Measurements from ENCODE around the gene DRAP1.

The DRAP1 gene

DNA sequence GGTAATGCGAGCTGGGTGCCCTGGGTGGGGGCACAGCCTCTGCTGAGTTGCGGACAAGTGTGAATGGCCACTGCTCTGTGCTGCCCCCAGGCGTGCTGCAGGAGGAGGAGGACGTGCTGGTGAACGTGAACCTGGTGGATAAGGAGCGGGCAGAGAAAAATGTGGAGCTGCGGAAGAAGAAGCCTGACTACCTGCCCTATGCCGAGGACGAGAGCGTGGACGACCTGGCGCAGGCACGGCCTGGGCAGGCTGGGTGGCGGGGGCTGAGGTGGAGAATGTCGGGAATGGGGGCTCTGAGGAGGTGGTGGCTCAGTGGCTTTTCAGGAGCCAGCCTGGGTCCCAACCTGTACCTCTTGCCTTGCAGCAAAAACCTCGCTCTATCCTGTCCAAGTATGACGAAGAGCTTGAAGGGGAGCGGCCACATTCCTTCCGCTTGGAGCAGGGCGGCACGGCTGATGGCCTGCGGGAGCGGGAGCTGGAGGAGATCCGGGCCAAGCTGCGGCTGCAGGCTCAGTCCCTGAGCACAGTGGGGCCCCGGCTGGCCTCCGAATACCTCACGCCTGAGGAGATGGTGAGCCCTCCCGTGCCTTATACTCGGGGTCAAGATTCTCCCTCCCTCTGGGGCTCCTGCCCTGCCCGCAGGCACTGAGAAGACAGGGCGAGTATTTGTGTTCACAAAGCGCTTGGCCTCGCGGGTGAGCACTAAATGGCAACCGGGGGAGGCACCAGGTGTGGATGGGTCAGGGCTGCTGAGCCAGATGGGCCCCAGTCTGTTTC lies 46.9 kb downstream of the DRAP1 start:
- no peak for DNase-seq

DNA sequence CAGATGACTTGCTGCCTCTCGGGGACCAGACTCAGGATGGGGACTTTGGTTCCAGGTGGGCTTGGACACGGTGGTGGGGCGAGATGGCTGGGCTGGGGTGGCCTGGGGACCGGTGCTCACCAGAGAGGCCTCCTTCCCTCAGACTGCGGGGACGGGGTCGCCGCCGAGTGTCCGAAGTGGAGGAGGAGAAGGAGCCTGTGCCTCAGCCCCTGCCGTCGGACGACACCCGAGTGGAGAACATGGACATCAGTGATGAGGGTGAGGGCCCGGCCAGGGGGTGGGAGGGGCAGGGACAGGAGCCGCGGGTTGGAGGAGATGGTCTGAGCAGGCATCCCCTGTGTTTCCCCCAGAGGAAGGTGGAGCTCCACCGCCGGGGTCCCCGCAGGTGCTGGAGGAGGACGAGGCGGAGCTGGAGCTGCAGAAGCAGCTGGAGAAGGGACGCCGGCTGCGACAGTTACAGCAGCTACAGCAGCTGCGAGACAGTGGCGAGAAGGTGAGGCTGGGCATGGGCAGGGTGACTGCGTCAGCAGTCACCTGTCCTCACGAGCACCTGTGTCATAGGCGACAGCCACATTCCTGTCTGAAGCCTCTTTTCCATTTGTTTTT lies 48.2 kb downstream of the DRAP1 start:
- no peak for DNase-seq

DNA sequence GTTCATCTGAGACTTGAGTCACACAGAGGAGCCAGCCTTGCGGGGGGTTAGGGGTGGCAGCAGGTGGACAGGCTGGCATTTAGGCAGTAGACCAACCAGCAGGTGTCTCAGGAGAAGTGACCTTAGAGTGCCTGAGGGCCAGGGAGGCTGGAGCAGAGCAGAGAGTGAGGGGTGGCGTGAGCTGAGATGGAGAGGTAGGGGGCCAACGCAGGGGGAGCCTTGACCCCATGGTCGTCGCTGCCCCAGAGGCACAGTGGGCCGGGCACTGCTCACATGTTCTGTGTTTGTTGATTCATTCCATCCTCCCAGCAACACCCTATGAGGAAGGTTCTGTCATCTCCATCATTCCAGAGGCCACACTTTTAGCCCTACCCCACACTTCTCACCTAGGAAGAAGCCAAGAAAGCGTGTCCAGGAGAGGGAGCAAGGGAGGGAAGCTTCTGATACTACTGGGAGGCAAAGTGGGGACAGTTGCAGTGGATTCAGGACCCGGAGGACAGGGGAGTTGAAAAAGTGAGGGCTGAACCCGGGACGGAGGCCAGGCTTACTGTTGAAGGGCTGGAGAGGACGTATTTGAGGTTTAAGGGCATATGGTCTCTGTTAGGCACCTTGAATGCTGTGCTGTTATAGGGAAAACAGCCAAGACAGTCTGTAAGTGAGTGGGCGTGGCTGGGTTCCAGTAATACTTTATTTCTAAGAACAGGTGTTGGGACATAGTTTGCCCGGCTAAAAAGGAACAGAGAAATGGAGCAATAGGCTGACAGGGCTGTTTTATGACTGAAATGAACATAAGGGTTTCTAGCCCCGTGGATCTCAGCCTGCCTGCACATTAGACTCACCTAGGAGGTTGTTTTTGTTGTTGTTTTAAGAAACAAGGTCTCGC lies 49.6 kb downstream of the DRAP1 start:
- no peak for DNase-seq
